ENCODE results near the gene IDH3B.

Gene IDH3B

DNA sequence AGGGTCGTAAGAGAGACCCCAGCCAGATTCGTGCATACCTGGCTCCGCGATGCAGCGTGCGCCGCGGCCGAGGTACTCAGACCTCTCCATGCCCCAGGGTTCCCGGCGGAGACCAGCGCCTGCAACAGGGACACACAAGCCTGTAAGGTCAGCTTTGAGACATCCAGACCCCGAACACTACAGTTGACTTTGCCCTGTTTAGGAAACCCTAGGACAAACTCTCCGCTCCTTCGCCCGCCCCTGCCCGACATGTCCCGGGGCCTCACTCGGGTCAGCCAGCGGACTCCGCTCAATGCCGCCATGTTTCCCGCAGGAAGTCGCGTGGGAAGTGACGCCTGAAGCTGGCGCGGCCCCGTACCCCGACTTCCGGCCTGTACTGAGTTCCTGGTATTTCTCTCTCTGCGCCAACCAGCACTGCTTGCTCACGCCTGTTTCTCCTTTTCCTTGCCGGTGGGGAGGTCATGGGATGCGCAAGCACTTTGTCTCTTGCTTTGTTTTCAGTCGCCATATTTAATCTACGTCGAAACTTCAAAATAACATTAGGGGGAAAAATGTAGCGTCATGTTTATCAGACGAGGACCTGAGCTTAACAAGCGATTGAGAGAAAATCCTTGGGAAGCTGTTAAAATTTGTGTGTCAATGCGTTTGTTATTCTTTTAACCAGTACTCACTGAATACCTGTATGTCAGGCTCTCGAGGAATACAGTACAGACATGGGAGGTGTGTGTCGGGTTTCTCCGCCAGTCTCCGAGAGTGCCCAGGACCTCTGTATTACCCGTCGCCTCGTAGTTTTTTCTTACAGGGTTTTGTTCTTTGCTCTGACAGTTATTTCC, at the start of gene IDH3B:
TSS of gene IDH3B (minus strand) at position 330 of the 833 bp plus-strand sequence. CDS start at position 302, 28 bp downstream.
- DNase-seq (ENCODE audit: low read depth): peak; percentile 73
- TF ChIP-seq, protein P1, sequence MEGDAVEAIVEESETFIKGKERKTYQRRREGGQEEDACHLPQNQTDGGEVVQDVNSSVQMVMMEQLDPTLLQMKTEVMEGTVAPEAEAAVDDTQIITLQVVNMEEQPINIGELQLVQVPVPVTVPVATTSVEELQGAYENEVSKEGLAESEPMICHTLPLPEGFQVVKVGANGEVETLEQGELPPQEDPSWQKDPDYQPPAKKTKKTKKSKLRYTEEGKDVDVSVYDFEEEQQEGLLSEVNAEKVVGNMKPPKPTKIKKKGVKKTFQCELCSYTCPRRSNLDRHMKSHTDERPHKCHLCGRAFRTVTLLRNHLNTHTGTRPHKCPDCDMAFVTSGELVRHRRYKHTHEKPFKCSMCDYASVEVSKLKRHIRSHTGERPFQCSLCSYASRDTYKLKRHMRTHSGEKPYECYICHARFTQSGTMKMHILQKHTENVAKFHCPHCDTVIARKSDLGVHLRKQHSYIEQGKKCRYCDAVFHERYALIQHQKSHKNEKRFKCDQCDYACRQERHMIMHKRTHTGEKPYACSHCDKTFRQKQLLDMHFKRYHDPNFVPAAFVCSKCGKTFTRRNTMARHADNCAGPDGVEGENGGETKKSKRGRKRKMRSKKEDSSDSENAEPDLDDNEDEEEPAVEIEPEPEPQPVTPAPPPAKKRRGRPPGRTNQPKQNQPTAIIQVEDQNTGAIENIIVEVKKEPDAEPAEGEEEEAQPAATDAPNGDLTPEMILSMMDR (IDR thresholded peaks at IDR 0.05; ENCODE audit: low read depth, low read length, missing control alignments): no peak
- H3K4me3 ChIP-seq (ENCODE audit: low read depth, low read length): peak within 1 kb of the TSS; percentile 78

DNA sequence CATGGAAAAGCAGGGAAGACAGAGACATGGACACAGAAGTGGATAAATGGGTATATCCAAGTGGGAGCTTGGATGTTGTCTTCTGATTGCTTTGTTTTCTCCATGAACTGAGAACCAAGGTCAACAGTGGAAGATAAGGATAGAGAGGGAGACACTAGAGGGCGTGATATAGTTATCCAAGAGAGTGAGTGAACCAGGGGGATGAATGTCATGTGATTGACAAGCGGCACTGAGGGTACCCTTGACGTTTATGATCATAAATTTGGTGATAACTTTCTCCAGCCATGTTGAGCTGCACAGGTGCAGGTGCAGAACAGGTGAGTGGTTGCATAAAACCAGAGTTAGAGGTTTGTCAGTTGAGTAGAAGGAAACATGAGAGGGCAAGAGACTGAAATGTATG, 49.3 kb upstream of the IDH3B start:
- no peak overlapping the region for H3K4me3 ChIP-seq (ENCODE audit: low read depth, low read length)
- TF ChIP-seq, protein P1 (IDR thresholded peaks at IDR 0.05; ENCODE audit: low read depth, low read length, missing control alignments): peak; percentile 46
- no peak for DNase-seq (ENCODE audit: low read depth)

DNA sequence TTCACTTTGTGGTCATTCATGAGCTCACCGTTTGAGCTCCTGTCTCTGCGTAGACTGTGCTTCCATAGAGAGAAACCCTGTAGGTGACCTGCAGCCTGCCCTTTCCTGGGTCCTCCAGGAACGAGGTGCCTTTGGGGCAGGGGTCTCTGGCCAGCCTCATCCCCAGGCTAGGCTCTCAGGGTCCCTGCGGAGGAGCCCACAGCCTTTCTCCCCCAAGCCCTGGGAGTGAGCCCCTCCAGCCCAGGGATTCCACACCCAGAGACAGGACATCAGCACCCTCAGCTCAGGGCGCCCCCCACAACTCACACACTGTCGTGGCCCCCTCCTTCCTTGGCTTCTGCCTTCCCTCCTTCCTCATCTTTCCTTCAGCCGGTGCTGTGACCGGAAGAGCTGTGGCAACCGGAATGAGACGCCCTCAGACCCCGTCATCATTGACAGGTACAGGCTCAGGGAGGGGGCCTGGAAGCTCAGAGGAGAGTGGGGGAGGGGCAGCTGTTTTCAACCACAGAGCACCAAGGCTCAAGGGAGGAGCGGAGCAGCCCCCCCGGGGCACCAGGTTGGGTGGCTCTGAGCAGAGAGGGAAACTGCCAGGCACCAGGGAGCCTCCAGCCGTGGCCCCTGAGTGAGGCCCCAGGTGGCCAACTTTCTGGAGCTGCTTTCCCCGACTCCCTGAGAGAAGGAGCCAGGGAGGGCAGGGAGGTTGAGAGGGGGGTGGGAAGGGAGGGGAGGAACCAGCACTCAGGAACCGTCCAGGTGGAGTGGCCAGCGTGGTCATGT, 45.4 kb upstream of the IDH3B start:
- TF ChIP-seq, protein P1 (IDR thresholded peaks at IDR 0.05; ENCODE audit: low read depth, low read length, missing control alignments): no peak
- no peak overlapping the region for H3K4me3 ChIP-seq (ENCODE audit: low read depth, low read length)
- DNase-seq (ENCODE audit: low read depth): no peak

DNA sequence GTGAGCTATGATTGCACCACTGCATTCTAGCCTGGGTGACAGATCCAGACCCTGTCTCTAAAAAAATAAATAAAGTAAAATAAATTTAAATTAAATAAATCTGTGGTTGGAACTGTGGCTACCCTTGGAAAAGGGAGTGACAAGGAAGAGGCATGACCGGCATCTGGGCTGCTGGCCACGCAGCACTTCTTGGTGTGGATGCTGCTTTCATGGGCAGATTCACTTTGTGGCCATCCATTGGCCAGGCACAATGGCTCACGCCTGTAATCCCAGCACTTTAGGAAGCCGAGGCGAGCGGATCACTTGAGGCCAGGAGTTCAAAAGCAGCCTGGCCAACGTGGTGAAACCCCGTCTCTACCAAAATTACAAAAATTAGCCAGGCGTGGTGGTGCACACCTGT, 44.6 kb upstream of the IDH3B start:
- no peak overlapping the region for H3K4me3 ChIP-seq (ENCODE audit: low read depth, low read length)
- TF ChIP-seq, protein P1 (IDR thresholded peaks at IDR 0.05; ENCODE audit: low read depth, low read length, missing control alignments): no peak
- DNase-seq (ENCODE audit: low read depth): no peak

DNA sequence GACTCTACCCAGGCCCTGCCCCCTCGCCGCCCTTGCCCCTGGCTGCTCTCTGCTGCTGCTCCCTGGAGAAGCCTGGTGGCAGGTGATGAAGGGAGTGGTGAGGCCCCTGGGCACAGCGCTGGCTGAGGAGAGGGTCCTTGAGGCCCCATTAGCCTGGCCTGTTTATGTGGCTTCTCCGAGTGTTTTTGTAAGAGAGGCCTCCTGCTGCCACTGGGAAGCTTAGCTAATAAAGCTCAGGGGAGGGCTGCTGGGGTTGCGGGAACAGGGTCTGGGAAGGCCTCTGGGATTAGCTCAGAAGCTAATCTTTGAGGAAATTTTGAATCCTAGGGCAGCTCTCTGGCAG, 44.0 kb upstream of the IDH3B start:
- no peak overlapping the region for H3K4me3 ChIP-seq (ENCODE audit: low read depth, low read length)
- TF ChIP-seq, protein P1 (IDR thresholded peaks at IDR 0.05; ENCODE audit: low read depth, low read length, missing control alignments): no peak
- DNase-seq (ENCODE audit: low read depth): no peak

DNA sequence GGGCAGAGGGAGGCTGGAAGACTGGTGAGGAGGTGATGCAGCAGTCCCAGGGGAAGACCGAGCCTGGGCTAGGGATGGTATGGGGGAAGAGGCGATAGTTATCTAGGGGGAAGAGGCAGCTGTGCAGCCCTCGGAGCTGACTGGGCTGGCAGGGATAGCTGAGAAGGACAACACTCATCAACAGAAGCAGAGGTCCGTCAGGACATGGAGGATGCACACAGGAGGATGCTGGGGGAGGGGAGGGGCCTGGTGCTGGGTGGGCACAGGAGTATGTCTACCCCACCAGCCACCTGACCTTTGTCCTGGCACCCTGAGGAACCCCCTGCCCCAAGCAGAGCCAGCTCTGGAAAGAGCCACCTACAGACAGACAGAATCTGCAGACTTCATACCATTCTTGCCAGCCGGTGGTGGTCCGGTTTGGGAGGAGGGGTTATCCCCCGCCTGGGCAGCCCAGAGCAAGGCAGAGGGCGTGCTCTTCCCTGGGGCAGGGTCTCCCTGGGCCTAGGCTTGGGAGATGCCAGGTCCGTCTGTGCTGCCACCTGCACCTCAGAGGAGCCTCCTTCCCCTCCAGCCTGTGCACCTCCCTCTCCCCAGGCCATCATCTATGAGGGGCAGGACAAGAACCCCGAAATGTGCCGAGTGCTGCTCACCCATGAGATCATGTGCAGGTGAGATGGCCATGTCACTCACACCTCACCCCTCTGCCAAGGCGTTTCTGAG, 43.5 kb upstream of the IDH3B start:
- TF ChIP-seq, protein P1 (IDR thresholded peaks at IDR 0.05; ENCODE audit: low read depth, low read length, missing control alignments): no peak
- H3K4me3 ChIP-seq (ENCODE audit: low read depth, low read length): no peak overlapping the region
- no peak for DNase-seq (ENCODE audit: low read depth)
